ENCODE measurements around the gene FJX1.

Gene FJX1

DNA sequence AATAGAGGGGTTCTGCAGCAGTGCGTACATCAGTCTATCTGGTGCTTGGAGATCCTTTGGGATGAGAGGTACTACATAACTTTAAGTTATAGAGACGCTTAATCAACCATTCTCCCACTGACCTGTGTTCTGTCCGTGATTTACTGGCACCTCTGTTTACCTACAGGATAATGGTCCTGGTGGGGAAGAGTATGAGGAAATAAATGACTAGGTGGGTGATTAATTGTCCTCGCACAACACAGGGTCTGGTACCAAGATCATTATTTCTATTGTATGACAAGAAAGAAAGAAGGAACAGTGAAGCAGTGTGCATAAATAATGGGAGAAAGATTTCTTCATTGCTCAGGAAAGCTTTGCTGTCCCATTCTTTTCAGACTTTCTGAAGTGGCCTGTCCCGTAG is 32.8 kb upstream of the FJX1 start:
- Histone ChIP-seq H3K4me1 (ENCODE audit: insufficient read depth, poor library complexity, severe bottlenecking) (peaks cover 22% of the 10 kb centered on the region), H3K27ac (ENCODE audit: poor library complexity, severe bottlenecking) (no peak overlapping the region), H3K9me3 (ENCODE audit: severe bottlenecking) (no peaks in the 10 kb centered on the region), H3K4me3 (ENCODE audit: severe bottlenecking) (no peak overlapping the region), H3K36me3 (ENCODE audit: low read depth) (no peaks in the 10 kb centered on the region), H3K27me3 (ENCODE audit: insufficient read depth, poor library complexity, severe bottlenecking) (no peaks in the 10 kb centered on the region)
- TF ChIP-seq, protein P1, sequence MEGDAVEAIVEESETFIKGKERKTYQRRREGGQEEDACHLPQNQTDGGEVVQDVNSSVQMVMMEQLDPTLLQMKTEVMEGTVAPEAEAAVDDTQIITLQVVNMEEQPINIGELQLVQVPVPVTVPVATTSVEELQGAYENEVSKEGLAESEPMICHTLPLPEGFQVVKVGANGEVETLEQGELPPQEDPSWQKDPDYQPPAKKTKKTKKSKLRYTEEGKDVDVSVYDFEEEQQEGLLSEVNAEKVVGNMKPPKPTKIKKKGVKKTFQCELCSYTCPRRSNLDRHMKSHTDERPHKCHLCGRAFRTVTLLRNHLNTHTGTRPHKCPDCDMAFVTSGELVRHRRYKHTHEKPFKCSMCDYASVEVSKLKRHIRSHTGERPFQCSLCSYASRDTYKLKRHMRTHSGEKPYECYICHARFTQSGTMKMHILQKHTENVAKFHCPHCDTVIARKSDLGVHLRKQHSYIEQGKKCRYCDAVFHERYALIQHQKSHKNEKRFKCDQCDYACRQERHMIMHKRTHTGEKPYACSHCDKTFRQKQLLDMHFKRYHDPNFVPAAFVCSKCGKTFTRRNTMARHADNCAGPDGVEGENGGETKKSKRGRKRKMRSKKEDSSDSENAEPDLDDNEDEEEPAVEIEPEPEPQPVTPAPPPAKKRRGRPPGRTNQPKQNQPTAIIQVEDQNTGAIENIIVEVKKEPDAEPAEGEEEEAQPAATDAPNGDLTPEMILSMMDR (IDR thresholded peaks at IDR 0.05; ENCODE audit: poor library complexity, severe bottlenecking) = no peak
- no peak for ATAC-seq (ENCODE audit: low read depth)
- no peak for DNase-seq (ENCODE audit: low spot score)

DNA sequence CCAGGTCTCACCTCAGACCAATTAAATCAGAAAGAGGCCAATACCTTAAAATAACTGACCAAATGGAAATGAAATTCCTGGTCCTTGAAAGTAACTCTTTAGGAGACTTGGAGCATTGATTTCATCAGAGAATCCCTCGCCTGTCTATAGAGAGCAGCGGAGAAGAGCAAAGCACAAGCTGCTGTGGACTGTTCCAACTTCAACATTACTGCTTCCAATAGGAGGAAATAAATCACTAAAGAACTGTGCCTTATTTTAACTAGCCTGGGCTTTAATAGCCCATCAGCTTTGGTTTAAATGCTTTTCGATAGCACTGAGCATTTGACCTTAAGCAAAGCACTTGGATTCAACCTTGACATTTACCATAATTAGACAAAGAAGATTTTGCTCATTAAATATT is 32.0 kb upstream of the FJX1 start:
- TF ChIP-seq, protein P1 (IDR thresholded peaks at IDR 0.05; ENCODE audit: poor library complexity, severe bottlenecking) = no peak

DNA sequence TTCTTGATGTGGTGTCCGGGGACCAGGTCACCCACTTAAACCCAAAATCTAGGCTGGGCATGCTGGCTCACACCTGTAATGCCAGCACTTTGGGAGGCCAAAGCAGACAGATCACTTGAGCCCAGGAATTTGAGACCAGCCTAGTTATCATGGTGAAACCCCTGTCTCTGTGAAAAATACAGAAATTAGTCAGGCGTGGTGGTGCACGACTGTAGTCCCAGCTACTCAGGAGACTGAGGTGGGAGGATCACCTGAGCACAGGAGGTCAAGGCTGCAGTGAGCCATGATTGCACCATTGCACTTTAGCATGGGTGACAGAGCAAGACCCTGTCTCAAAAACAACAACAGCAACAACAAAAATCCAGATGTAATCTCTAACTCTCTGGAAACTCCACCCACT is 30.3 kb upstream of the FJX1 start:
- TF ChIP-seq, protein P1 (IDR thresholded peaks at IDR 0.05; ENCODE audit: poor library complexity, severe bottlenecking) = no peak
- Histone ChIP-seq H3K4me3 (ENCODE audit: severe bottlenecking) (no peak overlapping the region), H3K9me3 (ENCODE audit: severe bottlenecking) (no peaks in the 10 kb centered on the region), H3K36me3 (ENCODE audit: low read depth) (no peaks in the 10 kb centered on the region), H3K27me3 (ENCODE audit: insufficient read depth, poor library complexity, severe bottlenecking) (no peaks in the 10 kb centered on the region), H3K4me1 (ENCODE audit: insufficient read depth, poor library complexity, severe bottlenecking) (peaks cover 20% of the 10 kb centered on the region), H3K27ac (ENCODE audit: poor library complexity, severe bottlenecking) (no peak overlapping the region)
- ATAC-seq (ENCODE audit: low read depth) (no peak), DNase-seq (ENCODE audit: low spot score) (no peak)

More for the DNA sequence above, 32.0 kb upstream of the FJX1 start:
- Histone ChIP-seq H3K36me3 (ENCODE audit: low read depth) (no peaks in the 10 kb centered on the region), H3K4me3 (ENCODE audit: severe bottlenecking) (no peak overlapping the region), H3K4me1 (ENCODE audit: insufficient read depth, poor library complexity, severe bottlenecking) (peaks cover 22% of the 10 kb centered on the region), H3K27me3 (ENCODE audit: insufficient read depth, poor library complexity, severe bottlenecking) (no peaks in the 10 kb centered on the region), H3K27ac (ENCODE audit: poor library complexity, severe bottlenecking) (no peak overlapping the region), H3K9me3 (ENCODE audit: severe bottlenecking) (no peaks in the 10 kb centered on the region)
- DNase-seq (ENCODE audit: low spot score) = no peak
- ATAC-seq (ENCODE audit: low read depth) = no peak

DNA sequence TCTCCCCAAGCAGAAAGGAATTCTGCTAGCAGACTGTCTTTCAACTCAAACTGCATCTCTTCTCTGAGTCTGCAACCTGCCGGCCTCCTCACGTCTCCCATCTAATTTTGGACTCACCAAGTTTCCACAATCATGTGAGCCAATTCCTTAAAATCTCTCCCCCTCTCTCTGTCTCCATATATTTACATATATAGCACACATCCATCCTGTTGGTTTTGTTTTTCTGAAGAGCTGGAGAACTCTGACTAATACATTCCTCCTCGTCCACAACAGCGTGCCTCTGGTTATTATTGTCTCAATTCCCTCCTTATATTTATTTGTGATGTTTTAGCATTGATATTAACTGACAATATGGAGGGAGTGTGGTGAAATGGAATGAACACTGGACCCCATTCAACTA is 29.6 kb upstream of the FJX1 start:
- TF ChIP-seq, protein P1 (IDR thresholded peaks at IDR 0.05; ENCODE audit: poor library complexity, severe bottlenecking) = no peak
- ATAC-seq (ENCODE audit: low read depth) (0 out of 3 replicates have a peak, but pooled peaks have one; percentile 28), DNase-seq (ENCODE audit: low spot score) (no peak)
- H3K4me1 ChIP-seq (ENCODE audit: insufficient read depth, poor library complexity, severe bottlenecking) = peaks cover 13% of the 10 kb centered on the region
- no peaks in the 10 kb centered on the region for H3K27me3 ChIP-seq (ENCODE audit: insufficient read depth, poor library complexity, severe bottlenecking)
- H3K9me3 ChIP-seq (ENCODE audit: severe bottlenecking) = no peaks in the 10 kb centered on the region
- no peak overlapping the region for H3K4me3 ChIP-seq (ENCODE audit: severe bottlenecking)
- no peaks in the 10 kb centered on the region for H3K36me3 ChIP-seq (ENCODE audit: low read depth)
- no peak overlapping the region for H3K27ac ChIP-seq (ENCODE audit: poor library complexity, severe bottlenecking)

DNA sequence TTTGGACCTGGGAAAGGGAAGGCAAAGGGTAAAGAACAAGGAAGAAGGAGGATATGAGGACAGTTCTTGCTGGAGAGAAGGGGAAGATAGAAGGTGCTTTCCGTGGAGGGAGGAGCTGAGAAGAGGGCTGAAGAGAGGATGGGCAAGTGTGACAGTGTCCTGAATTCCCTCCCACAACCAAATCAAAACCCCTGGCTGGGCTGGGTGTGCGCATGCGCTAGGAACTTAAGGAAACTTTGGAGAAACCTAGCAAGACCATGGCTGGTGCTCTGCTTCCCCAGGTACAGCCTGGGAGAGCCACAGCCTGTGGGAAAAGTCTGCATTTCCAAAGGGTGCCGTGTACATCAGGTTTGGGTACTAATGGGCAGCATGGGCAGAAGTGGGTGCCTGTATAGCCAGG is 29.0 kb upstream of the FJX1 start:
- ATAC-seq (ENCODE audit: low read depth) = no peak
- TF ChIP-seq, protein P1 (IDR thresholded peaks at IDR 0.05; ENCODE audit: poor library complexity, severe bottlenecking) = no peak

More for the DNA sequence above, 29.0 kb upstream of the FJX1 start:
- no peaks in the 10 kb centered on the region for H3K9me3 ChIP-seq (ENCODE audit: severe bottlenecking)
- H3K36me3 ChIP-seq (ENCODE audit: low read depth) = no peaks in the 10 kb centered on the region
- no peaks in the 10 kb centered on the region for H3K27me3 ChIP-seq (ENCODE audit: insufficient read depth, poor library complexity, severe bottlenecking)
- H3K27ac ChIP-seq (ENCODE audit: poor library complexity, severe bottlenecking) = no peak overlapping the region
- no peak overlapping the region for H3K4me3 ChIP-seq (ENCODE audit: severe bottlenecking)
- no peak for DNase-seq (ENCODE audit: low spot score)
- H3K4me1 ChIP-seq (ENCODE audit: insufficient read depth, poor library complexity, severe bottlenecking) = peaks cover 7% of the 10 kb centered on the region

Data from RWPE2 (cell line).